Mucosa of stomach (tissue), 1 donor: Measurements from ENCODE around the gene YES1.
A peak's percentile ranks its signal among the peaks of the same experiment; 100 is the strongest.
"Not testable (repeated sequence)": the region's sequence is repeated elsewhere in the genome, so short reads cannot be mapped to it uniquely, and the experiment has no call there.

Experiments used
- H3K27me3 ChIP-seq: one replicate; pipeline ENCODE4 v1.7.0; 2013; ENCODE audit warnings: mild to moderate bottlenecking, low read length; ENCODE audit not compliant: control insufficient read depth, insufficient read depth
- H3K36me3 ChIP-seq: one replicate; pipeline ENCODE4 v1.7.0; 2013; ENCODE audit warnings: low read length; ENCODE audit not compliant: control insufficient read depth, insufficient read depth
- H3K4me1 ChIP-seq: one replicate; pipeline ENCODE4 v1.7.0; 2013; ENCODE audit warnings: mild to moderate bottlenecking, low read length; ENCODE audit not compliant: control insufficient read depth, insufficient read depth
- H3K4me3 ChIP-seq: one replicate; pipeline ENCODE4 v1.7.0; 2013; ENCODE audit warnings: low read length
- H3K9ac ChIP-seq: one replicate; pipeline ENCODE4 v1.7.0; 2013; ENCODE audit warnings: mild to moderate bottlenecking, low read length, moderate library complexity
- H3K9me3 ChIP-seq: one replicate; pipeline ENCODE4 v1.7.0; 2013; ENCODE audit warnings: mild to moderate bottlenecking, low read length, moderate library complexity; ENCODE audit not compliant: control insufficient read depth
- donor health status: Pancreatic carcinoma.

YES1 gene

GRCh38 chr18:816088-816653 is 4.1 kb upstream of the YES1 start:
- Histone ChIP-seq H3K9me3 (no peaks in the 10 kb centered on the region), H3K27me3 (no peaks in the 10 kb centered on the region), H3K4me1 (peaks cover 19% of the 10 kb centered on the region), H3K36me3 (no peaks in the 10 kb centered on the region), H3K9ac (no peak overlapping the region), H3K4me3 (no peak overlapping the region)

GRCh38 chr18:815353-815752 is 3.3 kb upstream of the YES1 start:
- Histone ChIP-seq H3K9ac (no peak overlapping the region), H3K4me3 (no peak overlapping the region), H3K36me3 (no peaks in the 10 kb centered on the region), H3K27me3 (no peaks in the 10 kb centered on the region), H3K4me1 (peaks cover 19% of the 10 kb centered on the region), H3K9me3 (no peaks in the 10 kb centered on the region)

GRCh38 chr18:814300-815084 is 2.5 kb upstream of the YES1 start:
- Histone ChIP-seq H3K27me3 (no peaks in the 10 kb centered on the region), H3K9me3 (no peaks in the 10 kb centered on the region), H3K9ac (no peak overlapping the region), H3K4me3 (no peak overlapping the region), H3K36me3 (no peaks in the 10 kb centered on the region), H3K4me1 (peaks cover 28% of the 10 kb centered on the region)

- peak overlapping the region; percentile 95 for H3K9ac ChIP-seq
- H3K4me3 ChIP-seq = peak overlapping the region; percentile 91
- no peaks in the 10 kb centered on the region for H3K36me3 ChIP-seq
- H3K9me3 ChIP-seq = no peaks in the 10 kb centered on the region
- H3K27me3 ChIP-seq = no peaks in the 10 kb centered on the region
- peaks cover 31% of the 10 kb centered on the region for H3K4me1 ChIP-seq
Observed at GRCh38 chr18:813172-814071, 1.4 kb upstream of the YES1 start.

GRCh38 chr18:812376-813171 is 532 bp upstream of the YES1 start:
- Histone ChIP-seq H3K9me3 (no peaks in the 10 kb centered on the region), H3K4me3 (peak overlapping the region; percentile 91), H3K36me3 (no peaks in the 10 kb centered on the region), H3K9ac (peak overlapping the region; percentile 95), H3K4me1 (peaks cover 31% of the 10 kb centered on the region), H3K27me3 (no peaks in the 10 kb centered on the region)

- no peaks in the 10 kb centered on the region for H3K36me3 ChIP-seq
- peak overlapping the region; percentile 95 for H3K9ac ChIP-seq
- no peaks in the 10 kb centered on the region for H3K9me3 ChIP-seq
- H3K27me3 ChIP-seq = no peaks in the 10 kb centered on the region
- peak overlapping the region; percentile 93 for H3K4me3 ChIP-seq
- peaks cover 31% of the 10 kb centered on the region for H3K4me1 ChIP-seq
Observed at GRCh38 chr18:811182-811891, 705 bp downstream of the YES1 start.

- peaks cover 40% of the 10 kb centered on the region for H3K4me1 ChIP-seq
- H3K9me3 ChIP-seq = no peaks in the 10 kb centered on the region
- H3K4me3 ChIP-seq = no peak overlapping the region
- no peaks in the 10 kb centered on the region for H3K27me3 ChIP-seq
- peak overlapping the region; percentile 23 for H3K9ac ChIP-seq
- H3K36me3 ChIP-seq = no peaks in the 10 kb centered on the region
Observed at GRCh38 chr18:809985-810642, 1.9 kb downstream of the YES1 start.

GRCh38 chr18:809228-809627 is 2.8 kb downstream of the YES1 start:
- H3K9ac ChIP-seq, H3K4me3 ChIP-seq, H3K36me3 ChIP-seq: not testable (repeated sequence)

GRCh38 chr18:808502-808901 is 3.5 kb downstream of the YES1 start:
- no peak overlapping the region for H3K9ac ChIP-seq
- H3K4me1 ChIP-seq = peaks cover 35% of the 10 kb centered on the region
- no peaks in the 10 kb centered on the region for H3K9me3 ChIP-seq
- no peaks in the 10 kb centered on the region for H3K27me3 ChIP-seq
- no peak overlapping the region for H3K4me3 ChIP-seq
- no peaks in the 10 kb centered on the region for H3K36me3 ChIP-seq

More at GRCh38 chr18:809228-809627, 2.8 kb downstream of the YES1 start:
- peaks cover 36% of the 10 kb centered on the region for H3K4me1 ChIP-seq
- H3K9me3 ChIP-seq, H3K27me3 ChIP-seq: not testable (repeated sequence)

- Histone ChIP-seq H3K27me3 (no peaks in the 10 kb centered on the region), H3K4me3 (no peak overlapping the region), H3K9me3 (no peaks in the 10 kb centered on the region), H3K4me1 (peaks cover 33% of the 10 kb centered on the region), H3K36me3 (no peaks in the 10 kb centered on the region), H3K9ac (no peak overlapping the region)
Observed at GRCh38 chr18:808086-808485, 4.0 kb downstream of the YES1 start.

GRCh38 chr18:805755-806110 is 6.3 kb downstream of the YES1 start:
- Histone ChIP-seq H3K4me3 (peak overlapping the region; percentile 33), H3K9me3 (no peaks in the 10 kb centered on the region), H3K9ac (peak overlapping the region; percentile 48), H3K36me3 (no peaks in the 10 kb centered on the region), H3K27me3 (no peaks in the 10 kb centered on the region), H3K4me1 (peaks cover 29% of the 10 kb centered on the region)
